Measurements from ENCODE around the gene GM2A.

DNA sequence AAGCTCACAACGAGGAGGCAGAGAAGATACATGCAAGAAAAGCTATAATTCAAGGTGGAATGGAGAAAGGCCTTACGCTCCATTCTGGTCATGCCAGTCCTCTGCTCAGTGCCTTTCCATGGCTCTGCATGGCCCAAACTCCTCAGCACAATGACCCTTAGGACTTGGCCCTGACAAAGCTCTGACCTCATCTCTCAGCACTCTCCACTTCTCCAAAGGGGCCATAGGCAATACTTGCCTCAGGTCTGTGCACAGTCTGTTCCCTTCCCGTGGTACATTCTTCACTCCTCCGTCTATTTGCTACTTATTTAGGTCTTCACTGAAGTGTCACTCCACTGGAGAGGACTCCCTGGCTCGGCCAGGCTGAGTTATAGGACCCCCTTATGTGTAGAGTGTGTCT is 25.9 kb downstream of the GM2A start:
- TF ChIP-seq, protein P1, sequence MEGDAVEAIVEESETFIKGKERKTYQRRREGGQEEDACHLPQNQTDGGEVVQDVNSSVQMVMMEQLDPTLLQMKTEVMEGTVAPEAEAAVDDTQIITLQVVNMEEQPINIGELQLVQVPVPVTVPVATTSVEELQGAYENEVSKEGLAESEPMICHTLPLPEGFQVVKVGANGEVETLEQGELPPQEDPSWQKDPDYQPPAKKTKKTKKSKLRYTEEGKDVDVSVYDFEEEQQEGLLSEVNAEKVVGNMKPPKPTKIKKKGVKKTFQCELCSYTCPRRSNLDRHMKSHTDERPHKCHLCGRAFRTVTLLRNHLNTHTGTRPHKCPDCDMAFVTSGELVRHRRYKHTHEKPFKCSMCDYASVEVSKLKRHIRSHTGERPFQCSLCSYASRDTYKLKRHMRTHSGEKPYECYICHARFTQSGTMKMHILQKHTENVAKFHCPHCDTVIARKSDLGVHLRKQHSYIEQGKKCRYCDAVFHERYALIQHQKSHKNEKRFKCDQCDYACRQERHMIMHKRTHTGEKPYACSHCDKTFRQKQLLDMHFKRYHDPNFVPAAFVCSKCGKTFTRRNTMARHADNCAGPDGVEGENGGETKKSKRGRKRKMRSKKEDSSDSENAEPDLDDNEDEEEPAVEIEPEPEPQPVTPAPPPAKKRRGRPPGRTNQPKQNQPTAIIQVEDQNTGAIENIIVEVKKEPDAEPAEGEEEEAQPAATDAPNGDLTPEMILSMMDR (conservative IDR thresholded peaks at IDR 0.05; ENCODE audit: low read depth, low read length) = no peak
- TF ChIP-seq EZH2 (IDR thresholded peaks at IDR 0.05; ENCODE audit: low read length, unreplicated experiment) = no peak
